ENCODE measurements around the gene PLEKHG7.

DNA sequence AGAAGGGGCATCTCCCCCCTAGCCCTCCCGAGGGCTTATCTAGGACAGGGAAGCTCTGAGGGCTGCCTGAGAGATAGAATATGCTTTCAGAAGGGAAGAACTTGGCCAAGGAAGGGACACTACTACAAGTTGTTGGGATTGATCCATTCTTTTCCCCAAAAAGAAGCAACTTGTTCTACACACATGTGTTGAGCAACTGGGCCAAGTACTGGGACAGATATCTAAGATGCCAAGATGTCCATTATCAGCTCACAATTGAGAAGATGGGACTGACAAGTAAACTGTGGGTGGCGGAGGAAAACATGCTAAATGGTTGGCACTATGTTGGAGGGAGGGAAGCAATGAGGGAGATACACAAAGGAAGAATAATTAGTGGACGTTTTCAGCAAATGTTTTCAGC is 30.9 kb downstream of the PLEKHG7 start:
- no peak for TF ChIP-seq EZH2 (IDR thresholded peaks at IDR 0.05; ENCODE audit: insufficient read depth, poor library complexity, severe bottlenecking)
- TF ChIP-seq EZH2phosphoT487 (IDR thresholded peaks at IDR 0.05; ENCODE audit: insufficient read depth, low read depth) = no peak

Measured in GM23248 (cell line).